PFSK-1 (cell line): ENCODE results near the gene SLC7A6.

Experiments used
- FOXP2 ChIP-seq: optimal IDR thresholded peaks from 2 replicates; pipeline ENCODE3; 2011; ENCODE audit warnings: borderline replicate concordance, control low read depth, inconsistent platforms; ENCODE audit not compliant: insufficient read depth; ENCODE audit errors: extremely low read length, extremely low read depth
- POLR2AphosphoS5 ChIP-seq: IDR thresholded peaks from 2 replicates; pipeline ENCODE4 v1.6.1; 2012; ENCODE audit warnings: low read depth, mild to moderate bottlenecking, control low read depth, low read length, moderate library complexity
- REST ChIP-seq, 2 experiments: IDR thresholded peaks; 2 replicates each; pipeline versions ENCODE4 v1.6.1 to v1.8.0; 2011 to 2012; ENCODE audit warnings: low read depth in 2 of 2, low read length in 2 of 2, control low read depth in 1 of 2, inconsistent platforms in 1 of 2, mild to moderate bottlenecking in 1 of 2, moderate library complexity in 1 of 2; ENCODE audit not compliant: insufficient read depth in 1 of 2
- SIN3A ChIP-seq: IDR thresholded peaks from 2 replicates; pipeline ENCODE4 v1.6.1; 2012; ENCODE audit warnings: mild to moderate bottlenecking, low read length, moderate library complexity, borderline replicate concordance; ENCODE audit not compliant: insufficient read depth
- TAF1 ChIP-seq: IDR thresholded peaks from 2 replicates; pipeline ENCODE4 v1.6.1; 2012; ENCODE audit warnings: low read length, control low read depth, borderline replicate concordance; ENCODE audit not compliant: insufficient read depth

SLC7A6 gene

GRCh38 chr16:68230176-68230571, 34.2 kb upstream of the SLC7A6 start:
- TF ChIP-seq FOXP2 (no peak), POLR2AphosphoS5 (no peak), REST (IDR thresholded peaks at IDR 0.05; ENCODE audit: insufficient read depth in 1 of 2, low read depth in 2 of 2, low read length in 2 of 2) (no peak), TAF1 (no peak), SIN3A (no peak)

GRCh38 chr16:68230956-68231355, 33.4 kb upstream of the SLC7A6 start:
- TF ChIP-seq SIN3A = no peak
- TF ChIP-seq FOXP2 = no peak
- no peak for TF ChIP-seq POLR2AphosphoS5

GRCh38 chr16:68231384-68232136, 32.8 kb upstream of the SLC7A6 start:
- no peak for TF ChIP-seq POLR2AphosphoS5
- no peak for TF ChIP-seq FOXP2
- TF ChIP-seq REST (IDR thresholded peaks at IDR 0.05; ENCODE audit: insufficient read depth in 1 of 2, low read depth in 2 of 2, low read length in 2 of 2) = no peak
- TF ChIP-seq SIN3A = no peak
- TF ChIP-seq TAF1 = no peak

- TF ChIP-seq POLR2AphosphoS5 = no peak
These were observed 32.0 kb upstream of the SLC7A6 start for GRCh38 chr16:68232335-68232734.

GRCh38 chr16:68233085-68233834, 31.1 kb upstream of the SLC7A6 start:
- TF ChIP-seq TAF1 = no peak
- no peak for TF ChIP-seq SIN3A
- no peak for TF ChIP-seq POLR2AphosphoS5
- no peak for TF ChIP-seq REST (IDR thresholded peaks at IDR 0.05; ENCODE audit: insufficient read depth in 1 of 2, low read depth in 2 of 2, low read length in 2 of 2)
- no peak for TF ChIP-seq FOXP2

- TF ChIP-seq TAF1 (no peak), REST (IDR thresholded peaks at IDR 0.05; ENCODE audit: insufficient read depth in 1 of 2, low read depth in 2 of 2, low read length in 2 of 2) (no peak), POLR2AphosphoS5 (no peak), SIN3A (no peak), FOXP2 (no peak)
These were observed 30.5 kb upstream of the SLC7A6 start for GRCh38 chr16:68233835-68234187.
